BLaER1 (cell line): Measurements from ENCODE around the gene ZFP3.
"Not testable (repeated sequence)": the region's sequence is repeated elsewhere in the genome, so short reads cannot be mapped to it uniquely, and the experiment has no call there.

Experiments
- H3K27ac ChIP-seq: shearing (Covaris generic); formaldehyde crosslinking; 2 replicates; pipeline ENCODE4 v1.8.1; 2022
- H3K27me3 ChIP-seq: shearing (Covaris generic); formaldehyde crosslinking; 2 replicates; pipeline ENCODE4 v1.8.1; 2022
- H3K36me3 ChIP-seq: shearing (Covaris generic); formaldehyde crosslinking; 2 replicates; pipeline ENCODE4 v1.8.1; 2022
- H3K4me1 ChIP-seq: shearing (Covaris generic); formaldehyde crosslinking; 2 replicates; pipeline ENCODE4 v1.8.1; 2022
- H3K4me2 ChIP-seq: shearing (Covaris generic); formaldehyde crosslinking; 2 replicates; pipeline ENCODE4 v1.8.1; 2022
- H3K4me3 ChIP-seq: shearing (Covaris generic); formaldehyde crosslinking; 2 replicates; pipeline ENCODE4 v1.8.1; 2022
- H3K9ac ChIP-seq: shearing (Covaris generic); formaldehyde crosslinking; 2 replicates; pipeline ENCODE4 v1.8.1; 2022
- H3K9me3 ChIP-seq: shearing (Covaris generic); formaldehyde crosslinking; 2 replicates; pipeline ENCODE4 v1.8.1; 2022
- H4K20me1 ChIP-seq: shearing (Covaris generic); formaldehyde crosslinking; 2 replicates; pipeline ENCODE4 v1.8.1; 2022
- Cebpa-rat ChIP-seq: shearing (Covaris generic); IDR thresholded peaks from 2 replicates; pipeline ENCODE4 v1.8.1; 2022

The ZFP3 gene

DNA sequence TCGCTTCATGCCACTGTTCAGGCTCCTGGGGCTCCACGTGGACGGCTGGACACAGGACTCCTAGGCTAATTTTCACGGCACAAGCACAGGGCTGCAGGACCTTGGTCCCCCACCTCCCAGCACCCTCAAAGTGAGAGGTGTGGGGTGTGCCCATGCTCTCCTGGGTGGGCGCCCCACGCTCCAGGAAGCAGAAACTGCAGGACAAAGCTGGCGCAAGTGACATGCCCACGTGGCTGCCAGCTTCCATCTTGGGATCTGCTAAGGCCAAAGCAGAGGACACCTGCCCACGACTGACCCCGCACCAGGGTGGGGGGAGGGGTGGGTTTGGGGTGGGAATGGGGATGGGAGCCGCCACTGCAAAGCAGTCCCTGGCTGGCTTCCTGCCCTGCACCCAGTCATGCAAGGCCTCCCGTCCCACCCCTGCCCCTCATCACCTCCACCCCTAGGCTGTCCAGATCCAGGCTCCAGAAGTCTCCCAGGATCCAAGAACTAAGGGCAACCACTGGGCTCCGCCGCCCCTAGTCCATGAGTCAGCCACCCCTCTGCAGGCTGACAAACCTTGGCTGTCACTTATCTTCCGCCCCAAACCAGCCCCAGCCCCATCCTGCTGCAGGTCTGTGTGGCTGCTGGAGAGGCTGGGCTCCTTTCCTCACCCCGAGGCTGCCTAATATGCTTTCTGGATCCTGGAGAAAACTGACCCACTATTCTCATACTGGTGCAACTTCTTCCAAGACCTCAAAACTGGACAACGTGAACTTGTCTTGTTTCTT, 48.6 kb downstream of the ZFP3 start:
- Histone ChIP-seq H3K4me1 (no peaks in the 10 kb centered on the region), H3K27ac (no peak overlapping the region), H3K4me3 (no peak overlapping the region), H3K27me3 (peaks cover 16% of the 10 kb centered on the region), H3K9ac (no peak overlapping the region), H4K20me1 (no peaks in the 10 kb centered on the region), H3K4me2 (no peak overlapping the region), H3K36me3 (no peaks in the 10 kb centered on the region), H3K9me3 (no peaks in the 10 kb centered on the region)
- no peak for TF ChIP-seq Cebpa-rat

DNA sequence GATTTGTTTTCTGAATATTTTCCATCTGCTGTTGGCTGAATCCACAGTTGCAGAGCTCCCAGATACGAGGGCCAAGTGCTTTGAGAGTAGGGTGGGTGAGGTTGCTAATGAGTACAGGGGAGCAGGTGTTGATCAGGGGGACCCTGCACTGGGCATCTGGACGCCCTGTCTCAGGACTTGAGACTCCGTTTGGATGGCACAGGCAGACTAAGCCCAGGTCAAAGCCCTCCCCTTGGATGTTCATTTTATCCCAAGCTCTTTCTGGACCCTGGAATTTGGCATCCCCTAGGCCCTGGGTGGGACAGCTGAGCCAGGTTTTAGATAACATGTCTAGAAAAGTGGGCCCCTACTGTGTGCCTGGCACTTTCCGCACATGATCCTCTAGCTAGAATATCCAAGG, 49.6 kb downstream of the ZFP3 start:
- no peak overlapping the region for H3K27ac ChIP-seq
- no peaks in the 10 kb centered on the region for H3K9me3 ChIP-seq
- no peaks in the 10 kb centered on the region for H3K36me3 ChIP-seq
- no peak overlapping the region for H3K9ac ChIP-seq
- no peak overlapping the region for H3K4me2 ChIP-seq
- H3K27me3 ChIP-seq = peaks cover 6% of the 10 kb centered on the region
- no peak overlapping the region for H3K4me3 ChIP-seq
- TF ChIP-seq Cebpa-rat = no peak
- H4K20me1 ChIP-seq = no peaks in the 10 kb centered on the region
- no peaks in the 10 kb centered on the region for H3K4me1 ChIP-seq

DNA sequence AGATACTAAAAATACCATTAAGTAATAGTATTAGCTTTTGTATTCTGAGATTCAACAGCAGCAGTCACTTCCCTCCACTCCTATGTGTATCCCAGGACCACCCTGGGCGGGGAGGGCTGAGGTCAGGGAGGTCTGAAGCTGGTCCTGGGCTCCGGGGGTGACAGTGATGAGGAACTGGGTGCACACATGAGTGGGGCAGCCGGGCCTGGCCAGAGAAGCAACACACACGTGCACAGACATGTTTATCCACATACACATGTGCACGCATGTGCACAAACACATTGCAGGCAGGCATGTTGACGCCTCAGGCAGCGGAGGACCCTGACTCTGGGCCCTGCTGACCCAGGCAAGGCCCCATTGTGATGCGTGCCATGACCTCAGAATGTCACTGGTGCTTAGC, 50.1 kb downstream of the ZFP3 start:
- H3K36me3 ChIP-seq, H3K27me3 ChIP-seq, H3K27ac ChIP-seq, H3K4me1 ChIP-seq, H3K4me2 ChIP-seq, H3K9ac ChIP-seq, H3K4me3 ChIP-seq, H4K20me1 ChIP-seq, H3K9me3 ChIP-seq: not testable (repeated sequence)

DNA sequence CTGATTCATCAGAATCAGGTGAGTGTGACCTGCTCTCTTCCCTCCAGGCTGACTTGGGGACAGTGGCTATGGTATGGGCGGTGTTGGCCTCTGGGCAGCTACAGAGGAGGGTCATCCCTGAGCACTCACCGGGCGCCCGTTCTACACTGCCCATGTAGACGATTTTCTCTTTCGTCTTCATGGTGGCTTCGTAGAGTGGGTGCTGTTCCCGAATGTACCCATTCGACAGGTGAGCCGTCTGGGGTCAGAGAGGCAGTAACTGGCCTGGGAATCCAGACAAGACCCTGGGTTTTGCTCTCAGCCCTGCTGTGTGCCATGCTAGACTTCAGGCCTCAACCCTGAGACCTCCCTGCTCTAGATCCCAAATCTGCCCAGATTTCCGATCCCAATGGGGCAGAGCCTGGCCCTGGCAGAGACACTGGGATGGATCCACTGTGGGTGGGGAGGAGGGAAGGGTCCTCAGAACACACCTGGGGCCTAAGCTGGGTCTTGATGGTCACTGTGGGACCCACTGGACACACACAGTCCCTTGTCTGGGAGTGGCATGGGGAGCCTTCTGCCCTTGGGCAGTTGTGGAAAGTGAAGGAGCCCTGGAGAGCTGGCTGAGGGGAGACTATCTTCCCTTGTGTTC, 50.8 kb downstream of the ZFP3 start:
- no peak overlapping the region for H3K9ac ChIP-seq
- H3K27me3 ChIP-seq = no peaks in the 10 kb centered on the region
- no peak for TF ChIP-seq Cebpa-rat

DNA sequence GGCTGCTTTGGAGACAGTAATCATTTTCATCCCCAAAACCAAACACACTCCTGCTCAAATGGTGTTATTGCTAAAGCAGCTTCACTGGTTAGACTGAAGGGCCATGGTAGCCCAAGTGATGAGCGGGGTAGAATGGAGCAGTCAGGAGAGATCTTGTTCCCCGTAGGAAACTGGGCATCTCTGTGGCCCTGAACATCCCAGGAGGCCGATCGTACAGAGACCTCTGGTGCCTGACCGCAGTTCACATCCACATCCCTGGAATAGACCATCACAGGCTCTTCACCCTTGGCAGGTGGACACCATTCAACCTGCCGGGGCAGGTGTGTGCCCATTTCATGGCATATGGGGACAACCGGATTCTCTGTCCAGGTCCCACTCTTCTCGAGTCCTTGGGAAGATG, 51.5 kb downstream of the ZFP3 start:
- H3K9ac ChIP-seq, H4K20me1 ChIP-seq, H3K36me3 ChIP-seq, H3K4me3 ChIP-seq, H3K4me2 ChIP-seq, H3K9me3 ChIP-seq, H3K27ac ChIP-seq, H3K4me1 ChIP-seq, H3K27me3 ChIP-seq: not testable (repeated sequence)

More for the DNA sequence above, 50.8 kb downstream of the ZFP3 start:
- Histone ChIP-seq H3K36me3 (no peaks in the 10 kb centered on the region), H3K9me3 (no peaks in the 10 kb centered on the region), H3K4me1 (no peaks in the 10 kb centered on the region), H3K27ac (no peak overlapping the region), H3K4me2 (no peak overlapping the region), H4K20me1 (no peaks in the 10 kb centered on the region), H3K4me3 (no peak overlapping the region)

DNA sequence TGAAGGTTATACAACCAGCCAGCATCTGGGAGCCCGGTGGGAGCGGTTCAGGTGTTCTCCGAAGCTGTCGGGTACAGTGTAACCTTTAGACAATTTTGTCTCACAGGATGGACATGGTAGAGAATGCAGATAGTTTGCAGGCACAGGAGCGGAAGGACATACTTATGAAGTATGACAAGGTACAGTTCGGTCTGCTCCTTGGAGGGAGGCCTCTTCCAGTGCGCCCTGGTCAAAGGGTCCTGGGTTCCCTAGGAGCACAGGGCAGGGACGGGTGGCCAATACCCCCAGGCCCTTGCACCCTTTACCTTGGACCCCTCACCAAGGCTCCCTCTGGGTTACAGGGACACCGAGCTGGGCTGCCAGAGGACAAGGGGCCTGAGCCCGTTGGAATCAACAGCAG, 52.0 kb downstream of the ZFP3 start:
- not testable (repeated sequence) for H3K36me3 ChIP-seq, H3K9me3 ChIP-seq, H4K20me1 ChIP-seq, H3K4me3 ChIP-seq, H3K9ac ChIP-seq, H3K27me3 ChIP-seq, H3K4me1 ChIP-seq, H3K27ac ChIP-seq, H3K4me2 ChIP-seq

DNA sequence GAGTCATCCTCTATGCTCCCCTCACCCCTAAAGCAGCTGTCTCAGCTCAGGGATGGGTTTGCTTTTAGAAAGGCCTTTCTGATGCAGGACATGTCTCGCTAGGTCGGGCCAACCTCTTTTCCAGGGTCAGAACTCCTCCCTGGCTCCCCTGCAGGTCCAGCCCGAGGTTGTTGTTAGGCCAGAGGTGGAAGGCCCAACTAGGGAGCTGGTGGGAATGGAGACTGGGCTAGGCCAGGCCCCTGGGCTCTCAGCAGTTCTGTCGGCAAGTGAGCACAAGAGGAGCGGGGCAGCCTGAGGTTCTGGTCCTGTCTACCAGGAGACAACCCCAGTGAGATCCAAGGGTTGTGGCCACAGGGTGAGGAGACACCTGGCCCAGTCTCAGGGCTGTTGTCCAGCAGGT, 52.4 kb downstream of the ZFP3 start:
- H3K9me3 ChIP-seq, H3K4me1 ChIP-seq, H4K20me1 ChIP-seq, H3K36me3 ChIP-seq, H3K4me3 ChIP-seq, H3K4me2 ChIP-seq, H3K9ac ChIP-seq, H3K27ac ChIP-seq, H3K27me3 ChIP-seq: not testable (repeated sequence)

DNA sequence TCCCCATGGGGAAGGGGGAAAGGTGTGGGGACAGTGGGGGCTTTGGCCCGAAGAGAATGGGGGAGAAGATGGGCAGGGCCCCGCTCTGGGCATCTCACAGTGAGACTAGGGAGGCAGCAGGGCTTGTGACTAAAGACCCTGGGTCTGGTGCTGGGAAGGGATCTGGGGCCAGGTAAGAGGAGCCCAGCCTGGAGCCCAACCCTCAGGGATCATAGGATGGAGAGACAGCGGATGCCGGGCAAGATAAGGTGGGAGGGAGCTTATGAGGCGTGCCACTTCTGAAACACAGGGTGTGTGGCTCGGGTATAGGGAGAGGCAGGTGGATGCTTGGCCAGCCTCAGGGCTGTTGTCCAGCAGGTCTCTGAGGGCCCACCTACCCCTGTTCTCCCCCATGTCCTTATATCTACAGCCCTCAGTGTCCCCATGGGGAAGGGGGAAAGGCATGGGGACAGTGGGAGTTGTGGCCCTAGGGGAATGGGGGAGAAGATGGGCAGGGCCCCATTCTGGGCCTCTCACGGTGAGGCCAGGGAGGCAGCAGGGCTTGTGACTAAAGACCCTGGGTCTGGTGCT, 53.0 kb downstream of the ZFP3 start:
- H3K4me3 ChIP-seq = no peak overlapping the region
- TF ChIP-seq Cebpa-rat = no peak
- no peaks in the 10 kb centered on the region for H3K36me3 ChIP-seq
- H3K27ac ChIP-seq = no peak overlapping the region
- no peaks in the 10 kb centered on the region for H4K20me1 ChIP-seq
- H3K4me1 ChIP-seq = no peaks in the 10 kb centered on the region
- no peaks in the 10 kb centered on the region for H3K9me3 ChIP-seq
- no peak overlapping the region for H3K4me2 ChIP-seq
- no peaks in the 10 kb centered on the region for H3K27me3 ChIP-seq
- no peak overlapping the region for H3K9ac ChIP-seq

DNA sequence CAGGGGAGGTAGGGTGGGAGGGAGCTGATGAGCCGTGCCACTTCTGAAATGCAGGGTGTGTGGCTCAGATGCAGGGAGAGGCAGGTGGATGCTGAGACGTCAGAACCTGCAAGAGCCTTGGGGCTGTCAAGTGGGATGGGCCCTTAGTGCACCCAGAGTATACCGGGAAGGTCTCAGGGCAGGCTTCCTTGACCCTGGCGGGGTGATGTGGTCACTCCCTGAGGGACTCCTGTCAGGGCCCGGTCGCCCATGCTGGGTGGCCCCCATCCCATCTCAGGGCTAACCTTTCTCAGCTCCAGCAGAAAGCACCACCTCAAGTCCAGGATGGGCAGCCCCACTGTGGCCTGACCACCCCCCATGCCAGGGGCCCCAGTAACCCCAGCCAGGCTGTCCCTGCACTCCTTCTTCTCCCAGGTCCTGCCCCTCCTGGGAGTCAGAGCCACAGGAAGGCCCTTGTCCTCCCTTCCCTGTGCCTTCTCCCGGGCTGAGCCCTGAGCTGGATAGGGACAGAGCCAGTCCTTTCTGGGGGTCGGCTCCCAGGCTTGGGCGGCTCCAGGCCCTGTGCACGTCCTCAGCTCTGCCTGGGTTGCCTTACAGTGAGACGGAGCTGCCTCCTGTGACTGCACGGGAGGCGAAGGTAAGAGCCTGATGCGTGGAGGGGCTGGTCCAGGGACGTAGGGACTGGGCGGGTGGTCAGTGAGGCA, 53.7 kb downstream of the ZFP3 start:
- H3K27me3 ChIP-seq, H3K4me2 ChIP-seq, H3K27ac ChIP-seq, H3K36me3 ChIP-seq, H3K9me3 ChIP-seq, H3K9ac ChIP-seq, H3K4me1 ChIP-seq, H3K4me3 ChIP-seq, H4K20me1 ChIP-seq: not testable (repeated sequence)

DNA sequence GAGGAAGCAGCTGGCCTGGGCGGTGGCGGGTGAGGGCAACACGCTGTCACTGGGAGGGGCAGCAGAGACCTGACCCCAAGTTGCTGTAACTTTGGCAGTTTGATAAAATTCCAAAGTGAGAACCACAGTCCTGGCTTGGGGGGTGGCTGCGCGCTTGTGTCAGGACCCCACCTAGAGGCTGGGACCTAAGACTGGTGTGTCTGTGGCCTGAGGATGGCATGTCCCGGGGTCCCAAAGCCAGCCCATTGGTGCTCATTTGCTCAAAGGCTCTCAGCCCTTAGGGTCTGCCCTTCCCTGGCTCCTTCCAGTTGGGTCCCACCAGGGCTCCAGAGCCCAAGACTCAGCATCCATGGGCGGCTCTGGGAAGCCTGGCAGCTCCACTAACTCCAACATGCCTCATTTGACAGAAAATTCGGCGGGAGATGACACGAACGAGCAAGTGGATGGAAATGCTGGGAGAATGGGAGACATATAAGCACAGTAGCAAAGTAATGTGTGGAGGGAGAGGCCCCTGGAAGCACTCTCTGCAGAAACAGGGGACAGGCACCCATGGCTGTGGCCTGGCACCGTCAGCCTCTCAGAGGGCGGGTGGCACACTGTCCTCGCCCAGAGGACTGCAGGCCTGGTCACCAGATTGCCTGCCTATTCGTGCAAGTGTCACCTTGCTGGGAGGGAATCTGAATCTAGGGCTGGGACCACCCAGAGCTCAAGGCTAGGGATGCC, 54.4 kb downstream of the ZFP3 start:
- H4K20me1 ChIP-seq = not testable (repeated sequence)

More for the DNA sequence above, 54.4 kb downstream of the ZFP3 start:
- not testable (repeated sequence) for H3K9ac ChIP-seq, H3K9me3 ChIP-seq, H3K4me3 ChIP-seq, H3K4me1 ChIP-seq, H3K4me2 ChIP-seq, H3K27ac ChIP-seq, H3K36me3 ChIP-seq, H3K27me3 ChIP-seq
